Measurements from ENCODE around the gene PDIK1L. TPM values are rescaled to one million over a fixed set of nuclear protein-coding genes. Genes with fewer than 3 reads are reported as not detected.

Gene PDIK1L
- total and polyA plus RNA-seq, 2 donors (not counting 3 experiments of a cell fraction or from before 2014, with no cell fraction given): 1.6 to 5.6 TPM

DNA sequence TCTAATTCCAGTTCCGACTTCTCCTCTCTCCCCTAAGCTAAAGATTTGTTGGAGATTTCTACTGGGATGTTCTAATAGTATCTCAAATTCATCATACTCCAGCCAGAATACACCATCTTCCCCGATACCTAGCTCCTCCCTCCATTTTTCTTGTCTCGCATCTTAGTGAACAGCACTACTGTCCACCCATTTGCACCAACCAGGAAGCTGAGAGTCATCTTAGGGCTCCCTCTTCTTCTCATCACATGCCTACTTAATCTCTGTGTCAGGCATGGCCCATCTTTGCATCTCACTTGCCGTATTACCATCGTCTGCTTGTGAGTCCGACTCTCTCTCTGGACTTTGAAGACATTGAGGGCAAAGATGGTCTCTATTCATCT lies 40.7 kb upstream of the PDIK1L start:
- no peaks in the 10 kb centered on the region for H3K9me1 ChIP-seq (replicated peaks; ENCODE audit: control insufficient read depth, extremely low read depth, insufficient read depth, low read length)
- CTCF ChIA-PET: interaction anchor here (0.5 to 1.5 kb wide), 4 partner anchors 9 to 74 kb away, joined by 3 to 5 read pairs (median 3); no protein-coding TSS in a partner anchor
- no peak overlapping the region for H3K4me3 ChIP-seq (replicated peaks in 1 of 3; ENCODE audit: insufficient read depth in 1 of 3, low read depth in 1 of 3, low read length in 3 of 3)
- H2AFZ ChIP-seq (ENCODE audit: low read depth, low read length): no peak overlapping the region
- H4K20me1 ChIP-seq (replicated peaks; ENCODE audit: control insufficient read depth, extremely low read depth, insufficient read depth, low read length): no peaks in the 10 kb centered on the region
- FAIRE-seq (no peak), DNase-seq (ENCODE audit: low read depth, low spot score) (no peak)
- dilution Hi-C loops (cut with MboI; ENCODE audit: extremely low pct_ligation_motif_present, low sequenced_read_pairs): no loop called here
- no peaks in the 10 kb centered on the region for H3K4me1 ChIP-seq (ENCODE audit: control insufficient read depth, extremely low read depth, insufficient read depth, low read length)
- intact Hi-C loops (cut with micrococcal nuclease): no loop called here
- no peaks in the 10 kb centered on the region for H3K36me3 ChIP-seq (ENCODE audit: control insufficient read depth in 2 of 2, extremely low read depth in 1 of 2, insufficient read depth in 2 of 2, low read length in 2 of 2)
- BruUV-seq (replicated peaks): no TSS peak
- H3K27me3 ChIP-seq (ENCODE audit: control insufficient read depth in 2 of 2, insufficient read depth in 2 of 2, low read length in 2 of 2): peaks cover 2 to 4% of the 10 kb centered on the region in 2 experiments
- POLR2A ChIA-PET: no interaction called here
- no peaks in the 10 kb centered on the region for H3K79me2 ChIP-seq (ENCODE audit: control insufficient read depth, insufficient read depth, low read length)
- H3K9ac ChIP-seq (replicated peaks; ENCODE audit: extremely low read depth, insufficient read depth, low read length): no peak overlapping the region
- TF ChIP-seq GATA2 (IDR thresholded peaks at IDR 0.05; ENCODE audit: insufficient read depth, insufficient read length, low read depth, low read length): no peak
- TF ChIP-seq, protein P1, sequence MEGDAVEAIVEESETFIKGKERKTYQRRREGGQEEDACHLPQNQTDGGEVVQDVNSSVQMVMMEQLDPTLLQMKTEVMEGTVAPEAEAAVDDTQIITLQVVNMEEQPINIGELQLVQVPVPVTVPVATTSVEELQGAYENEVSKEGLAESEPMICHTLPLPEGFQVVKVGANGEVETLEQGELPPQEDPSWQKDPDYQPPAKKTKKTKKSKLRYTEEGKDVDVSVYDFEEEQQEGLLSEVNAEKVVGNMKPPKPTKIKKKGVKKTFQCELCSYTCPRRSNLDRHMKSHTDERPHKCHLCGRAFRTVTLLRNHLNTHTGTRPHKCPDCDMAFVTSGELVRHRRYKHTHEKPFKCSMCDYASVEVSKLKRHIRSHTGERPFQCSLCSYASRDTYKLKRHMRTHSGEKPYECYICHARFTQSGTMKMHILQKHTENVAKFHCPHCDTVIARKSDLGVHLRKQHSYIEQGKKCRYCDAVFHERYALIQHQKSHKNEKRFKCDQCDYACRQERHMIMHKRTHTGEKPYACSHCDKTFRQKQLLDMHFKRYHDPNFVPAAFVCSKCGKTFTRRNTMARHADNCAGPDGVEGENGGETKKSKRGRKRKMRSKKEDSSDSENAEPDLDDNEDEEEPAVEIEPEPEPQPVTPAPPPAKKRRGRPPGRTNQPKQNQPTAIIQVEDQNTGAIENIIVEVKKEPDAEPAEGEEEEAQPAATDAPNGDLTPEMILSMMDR (IDR thresholded peaks at IDR 0.05; ENCODE audit: extremely low read depth in 1 of 2, insufficient read depth in 1 of 2, low read depth in 1 of 2, low read length in 2 of 2): no peak
- TF ChIP-seq POLR2A (IDR thresholded peaks at IDR 0.05; ENCODE audit: low read depth, low read length): no peak
- no peak for TF ChIP-seq POLR2AphosphoS5 (IDR thresholded peaks at IDR 0.05; ENCODE audit: insufficient read depth, low read depth, low read length)
- TF ChIP-seq JUN (IDR thresholded peaks at IDR 0.05; ENCODE audit: borderline replicate concordance, insufficient read depth, insufficient read length, low read depth): no peak
- no peak for TF ChIP-seq EZH2 (IDR thresholded peaks at IDR 0.05; ENCODE audit: borderline replicate concordance, low read depth, low read length, severe bottlenecking)
- TF ChIP-seq MYC (IDR thresholded peaks at IDR 0.05; ENCODE audit: low read depth, low read length): no peak
- TF ChIP-seq FOS (IDR thresholded peaks at IDR 0.05; ENCODE audit: borderline replicate concordance, insufficient read depth, low read length): no peak
- TF ChIP-seq, protein P2, sequence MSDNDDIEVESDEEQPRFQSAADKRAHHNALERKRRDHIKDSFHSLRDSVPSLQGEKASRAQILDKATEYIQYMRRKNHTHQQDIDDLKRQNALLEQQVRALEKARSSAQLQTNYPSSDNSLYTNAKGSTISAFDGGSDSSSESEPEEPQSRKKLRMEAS (IDR thresholded peaks at IDR 0.05; ENCODE audit: insufficient read depth, insufficient read length): no peak
- H3K27ac ChIP-seq (ENCODE audit: insufficient read depth, low read depth, low read length): no peak overlapping the region
- no peaks in the 10 kb centered on the region for H3K9me3 ChIP-seq (replicated peaks; ENCODE audit: control insufficient read depth, insufficient read depth, low read length)
- H3K4me2 ChIP-seq (ENCODE audit: insufficient read depth, low read length): no peak overlapping the region
